Nephron progenitor cell (in vitro differentiated cells): ENCODE results near the gene FBRSL1.
"Not testable (repeated sequence)": the region's sequence is repeated elsewhere in the genome, so short reads cannot be mapped to it uniquely, and the experiment has no call there.

ENCODE experiments used
- DNase-seq: peaks from one replicate; pipeline ENCODE4 v3.0.0; 2021
- H3K27ac Mint-ChIP-seq: 2 replicates; pipeline ENCODE4 v1.8.0; 2021; ENCODE audit warnings: mild to moderate bottlenecking, moderate library complexity, mixed read lengths
- H3K27me3 Mint-ChIP-seq: 2 replicates; pipeline ENCODE4 v1.8.0; 2021; ENCODE audit warnings: mild to moderate bottlenecking, low read depth, mixed read lengths; ENCODE audit not compliant: poor library complexity
- H3K36me3 Mint-ChIP-seq: 2 replicates; pipeline ENCODE4 v1.8.0; 2021; ENCODE audit warnings: low read depth, mixed read lengths
- H3K4me1 Mint-ChIP-seq: 2 replicates; pipeline ENCODE4 v1.8.0; 2021; ENCODE audit warnings: mixed read lengths
- H3K4me3 Mint-ChIP-seq: 2 replicates; pipeline ENCODE4 v1.8.0; 2021; ENCODE audit warnings: mild to moderate bottlenecking, moderate library complexity, mixed read lengths
- H3K9me3 Mint-ChIP-seq: 2 replicates; pipeline ENCODE4 v1.8.0; 2021; ENCODE audit warnings: mild to moderate bottlenecking, moderate library complexity, mixed read lengths
- TF ChIP-seq, protein P1 (sequence below): fragments of 200-600 bp; sonication (generic); IDR thresholded peaks from 2 replicates; pipeline ENCODE4 v1.5.0; 2021; ENCODE audit warnings: antibody characterized with exemption

The FBRSL1 gene

GRCh38 chr12:132529906-132530305 is 40.0 kb downstream of the FBRSL1 start:
- Mint-ChIP-seq H3K27ac (no peak overlapping the region), H3K9me3 (peaks cover 37% of the 10 kb centered on the region), H3K4me1 (no peaks in the 10 kb centered on the region), H3K36me3 (peaks cover 17% of the 10 kb centered on the region), H3K4me3 (no peak overlapping the region), H3K27me3 (peaks cover 2% of the 10 kb centered on the region)
- no peak for DNase-seq
- TF ChIP-seq, protein P1, sequence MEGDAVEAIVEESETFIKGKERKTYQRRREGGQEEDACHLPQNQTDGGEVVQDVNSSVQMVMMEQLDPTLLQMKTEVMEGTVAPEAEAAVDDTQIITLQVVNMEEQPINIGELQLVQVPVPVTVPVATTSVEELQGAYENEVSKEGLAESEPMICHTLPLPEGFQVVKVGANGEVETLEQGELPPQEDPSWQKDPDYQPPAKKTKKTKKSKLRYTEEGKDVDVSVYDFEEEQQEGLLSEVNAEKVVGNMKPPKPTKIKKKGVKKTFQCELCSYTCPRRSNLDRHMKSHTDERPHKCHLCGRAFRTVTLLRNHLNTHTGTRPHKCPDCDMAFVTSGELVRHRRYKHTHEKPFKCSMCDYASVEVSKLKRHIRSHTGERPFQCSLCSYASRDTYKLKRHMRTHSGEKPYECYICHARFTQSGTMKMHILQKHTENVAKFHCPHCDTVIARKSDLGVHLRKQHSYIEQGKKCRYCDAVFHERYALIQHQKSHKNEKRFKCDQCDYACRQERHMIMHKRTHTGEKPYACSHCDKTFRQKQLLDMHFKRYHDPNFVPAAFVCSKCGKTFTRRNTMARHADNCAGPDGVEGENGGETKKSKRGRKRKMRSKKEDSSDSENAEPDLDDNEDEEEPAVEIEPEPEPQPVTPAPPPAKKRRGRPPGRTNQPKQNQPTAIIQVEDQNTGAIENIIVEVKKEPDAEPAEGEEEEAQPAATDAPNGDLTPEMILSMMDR: no peak

DNA sequence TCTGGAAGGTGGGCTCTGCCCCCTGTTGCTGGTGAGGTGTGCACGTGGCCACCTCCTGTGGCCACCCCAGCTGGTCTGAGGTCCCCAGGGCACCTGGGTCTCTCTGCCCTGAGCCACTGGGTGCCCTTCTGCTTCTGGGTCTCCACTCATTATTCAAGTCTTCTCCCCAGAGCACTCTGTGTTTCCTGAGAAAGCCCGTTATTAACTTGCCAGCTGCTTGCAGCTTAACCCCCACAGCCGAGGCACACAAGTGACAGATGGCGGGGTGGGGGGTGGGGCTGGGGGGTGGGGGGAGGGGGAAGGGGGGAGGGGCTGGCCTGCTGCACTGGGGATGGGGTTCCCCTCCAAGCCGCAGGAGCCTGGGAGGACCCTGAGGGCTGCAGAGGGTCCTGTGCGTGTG is 40.5 kb downstream of the FBRSL1 start:
- Mint-ChIP-seq H3K4me3 (no peak overlapping the region), H3K4me1 (no peaks in the 10 kb centered on the region), H3K36me3 (peaks cover 22% of the 10 kb centered on the region), H3K27ac (no peak overlapping the region), H3K27me3 (peaks cover 2% of the 10 kb centered on the region), H3K9me3 (peaks cover 43% of the 10 kb centered on the region)
- no peak for DNase-seq
- TF ChIP-seq, protein P1: no peak

DNA sequence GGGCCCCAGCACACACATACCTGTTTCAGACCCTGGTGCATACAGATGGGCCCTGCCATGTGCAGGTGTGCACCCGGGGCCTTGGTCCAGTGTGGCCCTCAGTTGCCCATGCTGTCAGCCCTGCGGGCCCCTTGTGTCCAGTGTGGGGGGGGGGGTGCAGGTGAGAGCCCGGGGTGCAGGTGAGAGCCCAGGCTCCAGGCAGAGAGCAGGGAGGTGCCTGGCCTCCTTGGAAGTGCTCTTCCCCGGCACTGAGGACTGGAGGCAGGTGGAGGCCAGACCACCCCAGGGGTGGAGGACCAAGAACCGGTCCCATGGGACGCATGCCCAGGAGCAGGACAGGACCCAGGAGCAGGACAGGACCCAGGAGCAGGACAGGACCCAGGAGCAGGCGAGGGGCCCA is 40.9 kb downstream of the FBRSL1 start:
- Mint-ChIP-seq H3K9me3 (peaks cover 47% of the 10 kb centered on the region), H3K36me3 (peaks cover 26% of the 10 kb centered on the region), H3K27ac (no peak overlapping the region), H3K4me3 (no peak overlapping the region), H3K4me1 (no peaks in the 10 kb centered on the region), H3K27me3 (peaks cover 2% of the 10 kb centered on the region)
- DNase-seq: no peak
- TF ChIP-seq, protein P1: no peak

DNA sequence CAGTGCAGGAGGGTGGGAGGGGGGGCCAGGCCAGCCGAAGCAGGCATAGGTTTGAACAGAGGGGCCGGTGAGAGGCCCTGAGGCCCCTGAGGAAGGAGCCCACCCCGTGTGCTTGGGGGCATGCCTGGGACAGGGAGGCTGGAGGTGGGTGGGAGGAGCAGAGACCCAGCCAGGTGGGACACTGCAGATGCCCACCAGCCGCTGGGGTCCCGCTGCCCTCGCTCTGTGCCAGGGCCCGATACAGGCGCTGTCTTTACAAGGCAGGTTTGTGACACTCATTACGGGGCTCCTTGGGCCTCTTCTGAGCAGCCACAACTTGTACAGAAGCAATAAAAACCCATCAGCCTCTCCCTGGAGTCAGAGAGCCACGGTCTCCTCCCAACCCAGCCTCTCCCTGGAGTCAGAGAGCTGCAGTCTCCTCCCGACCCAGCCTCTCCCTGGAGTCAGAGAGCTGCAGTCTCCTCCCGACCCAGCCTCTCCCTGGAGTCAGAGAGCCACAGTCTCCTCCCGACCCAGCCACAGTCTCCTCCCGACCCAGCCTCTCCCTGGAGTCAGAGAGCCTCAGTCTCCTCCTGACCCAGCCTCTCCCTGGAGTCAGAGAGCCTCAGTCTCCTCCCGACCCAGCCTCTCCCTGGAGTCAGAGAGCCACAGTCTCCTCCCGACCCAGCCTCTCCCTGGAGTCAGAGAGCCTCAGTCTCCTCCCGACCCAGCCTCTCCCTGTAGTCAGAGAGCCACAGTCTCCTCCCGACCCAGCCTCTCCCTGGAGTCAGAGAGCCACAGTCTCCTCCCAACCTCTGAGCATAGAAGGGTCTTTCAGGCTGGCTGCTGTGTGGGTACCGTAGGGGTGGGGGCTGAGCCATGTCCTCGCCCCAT is 43.0 kb downstream of the FBRSL1 start:
- H3K36me3 Mint-ChIP-seq: peaks cover 36% of the 10 kb centered on the region
- H3K9me3 Mint-ChIP-seq: peaks cover 54% of the 10 kb centered on the region
- not testable (repeated sequence) for H3K27me3 Mint-ChIP-seq, DNase-seq, H3K4me1 Mint-ChIP-seq, H3K27ac Mint-ChIP-seq, H3K4me3 Mint-ChIP-seq

DNA sequence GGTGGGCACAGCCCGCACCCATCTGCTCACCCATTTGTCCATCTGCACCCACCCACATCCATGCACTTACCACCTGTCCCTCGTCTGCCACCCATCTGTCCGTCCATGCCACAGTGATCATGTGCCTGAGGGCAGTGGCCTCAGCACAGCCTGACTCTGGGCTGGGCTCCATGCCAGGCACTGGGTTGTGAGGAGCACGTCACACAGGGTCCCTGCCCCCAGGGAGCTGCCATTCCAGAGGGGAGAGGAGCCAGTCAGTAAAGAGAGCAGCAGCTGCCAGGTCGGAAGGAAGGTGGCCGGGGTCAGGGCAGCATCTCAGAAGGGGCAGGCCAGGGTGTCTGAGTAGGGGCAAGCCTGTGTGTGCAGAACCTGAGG is 43.6 kb downstream of the FBRSL1 start:
- H3K4me3 Mint-ChIP-seq: no peak overlapping the region
- peaks cover 36% of the 10 kb centered on the region for H3K36me3 Mint-ChIP-seq
- H3K4me1 Mint-ChIP-seq: peaks cover 5% of the 10 kb centered on the region
- no peak overlapping the region for H3K27ac Mint-ChIP-seq
- DNase-seq: no peak
- TF ChIP-seq, protein P1: no peak
- H3K9me3 Mint-ChIP-seq: peaks cover 54% of the 10 kb centered on the region
- peaks cover 2% of the 10 kb centered on the region for H3K27me3 Mint-ChIP-seq

GRCh38 chr12:132534076-132534475 is 44.1 kb downstream of the FBRSL1 start:
- no peak for DNase-seq
- Mint-ChIP-seq H3K4me3 (no peak overlapping the region), H3K27ac (no peak overlapping the region), H3K9me3 (peaks cover 54% of the 10 kb centered on the region), H3K4me1 (peaks cover 5% of the 10 kb centered on the region), H3K27me3 (peaks cover 2% of the 10 kb centered on the region), H3K36me3 (peaks cover 36% of the 10 kb centered on the region)
- TF ChIP-seq, protein P1: no peak
